ENCODE data around the gene NUP62. TPM values are rescaled to one million over a fixed set of nuclear protein-coding genes. Genes with fewer than 3 reads are reported as not detected.

The NUP62 gene
- total and polyA plus RNA-seq, 2 of the 8 experiments (the other 6 are each of a cell fraction or from before 2014, with no cell fraction given), result 50.0 to 107 TPM

- no peak for TF ChIP-seq GTF2F1 (IDR thresholded peaks at IDR 0.05; ENCODE audit: borderline replicate concordance, low read depth, low read length)
- no peak for TF ChIP-seq POLR2A (IDR thresholded peaks at IDR 0.05; ENCODE audit: control extremely low read depth in 1 of 2, low read depth in 2 of 2, low read length in 2 of 2)
- TF ChIP-seq MAX (IDR thresholded peaks at IDR 0.05), result no peak
- TF ChIP-seq TAF7 (optimal IDR thresholded peaks at IDR 0.05; ENCODE audit: borderline replicate concordance, low read depth, low read length), result no peak
Observed at GRCh38 chr19:49949742-49950589, 20.7 kb upstream of the NUP62 start (continued).

Measured in H1 (cell line).